ENCODE results near the gene ZBTB5.

ZBTB5 gene

DNA sequence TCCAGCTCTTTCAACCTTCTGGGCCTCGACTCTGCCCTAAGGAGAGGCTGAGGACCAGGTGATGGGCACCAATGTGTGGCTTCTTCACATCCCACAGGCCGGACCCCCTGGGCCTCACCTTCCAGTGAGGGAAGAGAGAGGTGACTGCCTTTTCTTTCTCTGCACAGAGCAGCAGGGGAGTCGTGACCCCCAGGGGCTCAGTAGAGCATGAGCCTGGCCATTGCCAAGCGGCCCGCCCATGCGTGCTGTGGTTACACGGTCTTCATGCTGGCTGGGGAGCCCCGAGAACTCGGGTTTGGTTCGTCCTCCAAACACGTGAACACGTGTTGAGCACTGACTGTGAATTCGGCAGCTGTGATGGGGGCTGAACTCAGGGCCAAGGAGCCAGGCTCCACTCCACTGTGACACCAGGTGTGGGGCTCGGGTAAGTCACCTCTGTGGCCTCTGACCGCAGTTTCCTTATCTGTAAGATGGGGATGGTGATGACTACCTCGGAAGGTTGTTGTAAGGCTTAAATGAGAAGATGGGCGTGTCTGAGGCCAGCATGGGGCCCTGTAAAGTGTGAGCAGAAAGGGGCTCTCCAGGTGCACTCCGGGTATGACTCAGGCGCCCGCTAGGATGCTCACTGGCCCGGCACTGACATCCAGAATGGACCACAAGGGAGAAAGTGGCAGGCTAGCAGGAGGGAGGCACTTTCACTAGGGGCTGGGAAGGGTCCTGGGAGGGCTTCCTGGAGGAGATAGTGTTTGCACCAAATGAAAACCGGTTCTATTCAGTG is 56.1 kb downstream of the ZBTB5 start:
- no peak overlapping the region for H3K4me3 ChIP-seq (ENCODE audit: insufficient read length, low read depth)
- no peak for DNase-seq (ENCODE audit: low read depth, low spot score)
- H3K9ac ChIP-seq (ENCODE audit: insufficient read length, low read depth): no peak overlapping the region
- H3K27me3 ChIP-seq (ENCODE audit: insufficient read depth, insufficient read length): no peaks in the 10 kb centered on the region
- TF ChIP-seq ZNF274 (IDR thresholded peaks at IDR 0.05; ENCODE audit: low read depth, low read length) (no peak), SUZ12 (IDR thresholded peaks at IDR 0.05; ENCODE audit: extremely low read depth, insufficient read depth, insufficient read length) (no peak), YY1 (IDR thresholded peaks at IDR 0.05; ENCODE audit: insufficient read depth, insufficient read length) (no peak)
- H3K9me3 ChIP-seq (ENCODE audit: insufficient read depth, low read length): no peaks in the 10 kb centered on the region
- peaks cover 13% of the 10 kb centered on the region for H3K4me1 ChIP-seq (ENCODE audit: insufficient read depth, insufficient read length)
- no peaks in the 10 kb centered on the region for H3K36me3 ChIP-seq (ENCODE audit: insufficient read depth, insufficient read length, low read length)

DNA sequence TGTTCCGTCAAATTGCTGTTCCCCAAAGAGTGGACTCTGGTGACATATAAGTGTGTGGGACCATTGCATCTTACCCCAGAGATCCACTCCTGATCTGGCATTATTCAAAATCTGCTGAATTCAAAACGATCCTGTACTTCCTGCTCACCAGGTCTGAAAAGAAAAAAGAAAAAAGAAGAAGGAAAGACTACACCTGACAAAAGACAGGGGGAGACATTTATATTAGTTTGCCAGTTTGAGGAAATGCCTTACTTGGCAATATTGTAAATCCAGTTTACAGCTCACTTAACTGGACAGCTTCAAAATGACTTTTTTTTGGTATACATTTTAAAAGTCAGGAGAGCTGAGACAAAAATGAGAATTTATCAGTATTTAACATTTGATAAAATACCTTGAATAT is 57.8 kb downstream of the ZBTB5 start:
- DNase-seq (ENCODE audit: low read depth, low spot score): no peak
- Histone ChIP-seq H3K9me3 (ENCODE audit: insufficient read depth, low read length) (no peaks in the 10 kb centered on the region), H3K27me3 (ENCODE audit: insufficient read depth, insufficient read length) (no peaks in the 10 kb centered on the region), H3K9ac (ENCODE audit: insufficient read length, low read depth) (no peak overlapping the region), H3K4me3 (ENCODE audit: insufficient read length, low read depth) (no peak overlapping the region), H3K4me1 (ENCODE audit: insufficient read depth, insufficient read length) (peaks cover 9% of the 10 kb centered on the region), H3K36me3 (ENCODE audit: insufficient read depth, insufficient read length, low read length) (no peaks in the 10 kb centered on the region)
- TF ChIP-seq YY1 (IDR thresholded peaks at IDR 0.05; ENCODE audit: insufficient read depth, insufficient read length) (no peak), SUZ12 (IDR thresholded peaks at IDR 0.05; ENCODE audit: extremely low read depth, insufficient read depth, insufficient read length) (no peak), ZNF274 (IDR thresholded peaks at IDR 0.05; ENCODE audit: low read depth, low read length) (no peak)

DNA sequence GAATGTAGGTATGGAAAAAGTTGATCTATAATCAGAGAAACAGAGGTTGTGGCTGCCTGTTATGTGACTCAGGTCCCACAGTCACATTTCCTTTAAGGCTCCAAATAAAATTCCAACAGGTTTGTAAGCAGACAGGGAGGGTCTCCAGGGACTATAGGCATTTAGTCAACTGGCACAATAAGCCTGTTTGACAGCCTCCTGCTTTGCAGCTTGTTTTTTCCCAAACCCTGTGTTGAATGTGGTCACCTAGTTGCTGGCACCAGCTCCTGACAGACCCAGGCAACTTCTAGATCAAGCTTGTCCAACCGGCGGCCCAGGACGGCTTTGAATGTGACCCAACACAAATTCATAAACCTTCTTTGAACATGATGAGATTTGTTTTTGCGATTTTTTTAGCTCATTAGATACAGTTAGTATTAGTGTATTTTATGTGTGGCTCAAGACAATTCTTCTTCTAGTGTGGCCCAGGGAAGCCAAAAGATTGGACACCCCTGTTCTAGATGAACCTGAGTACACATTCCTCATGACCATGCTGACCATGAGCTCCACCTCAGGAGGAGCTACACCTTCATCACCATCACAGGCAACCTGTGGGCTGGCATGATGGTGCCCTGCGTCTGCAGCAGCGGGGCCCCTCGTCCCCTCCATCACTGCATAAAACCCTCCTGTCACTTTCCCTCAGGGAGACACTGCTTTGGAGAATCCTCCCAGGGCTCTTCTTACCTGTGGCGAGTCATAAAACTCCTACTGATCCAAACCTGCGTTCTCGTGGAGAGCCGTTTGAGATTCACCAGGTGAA is 58.4 kb downstream of the ZBTB5 start:
- H3K4me1 ChIP-seq (ENCODE audit: insufficient read depth, insufficient read length): peaks cover 7% of the 10 kb centered on the region
- no peak for DNase-seq (ENCODE audit: low read depth, low spot score)
- H3K36me3 ChIP-seq (ENCODE audit: insufficient read depth, insufficient read length, low read length): no peaks in the 10 kb centered on the region
- H3K9me3 ChIP-seq (ENCODE audit: insufficient read depth, low read length): no peaks in the 10 kb centered on the region
- no peak overlapping the region for H3K9ac ChIP-seq (ENCODE audit: insufficient read length, low read depth)
- H3K27me3 ChIP-seq (ENCODE audit: insufficient read depth, insufficient read length): no peaks in the 10 kb centered on the region
- H3K4me3 ChIP-seq (ENCODE audit: insufficient read length, low read depth): no peak overlapping the region
- TF ChIP-seq ZNF274 (IDR thresholded peaks at IDR 0.05; ENCODE audit: low read depth, low read length) (no peak), YY1 (IDR thresholded peaks at IDR 0.05; ENCODE audit: insufficient read depth, insufficient read length) (no peak), SUZ12 (IDR thresholded peaks at IDR 0.05; ENCODE audit: extremely low read depth, insufficient read depth, insufficient read length) (no peak)

DNA sequence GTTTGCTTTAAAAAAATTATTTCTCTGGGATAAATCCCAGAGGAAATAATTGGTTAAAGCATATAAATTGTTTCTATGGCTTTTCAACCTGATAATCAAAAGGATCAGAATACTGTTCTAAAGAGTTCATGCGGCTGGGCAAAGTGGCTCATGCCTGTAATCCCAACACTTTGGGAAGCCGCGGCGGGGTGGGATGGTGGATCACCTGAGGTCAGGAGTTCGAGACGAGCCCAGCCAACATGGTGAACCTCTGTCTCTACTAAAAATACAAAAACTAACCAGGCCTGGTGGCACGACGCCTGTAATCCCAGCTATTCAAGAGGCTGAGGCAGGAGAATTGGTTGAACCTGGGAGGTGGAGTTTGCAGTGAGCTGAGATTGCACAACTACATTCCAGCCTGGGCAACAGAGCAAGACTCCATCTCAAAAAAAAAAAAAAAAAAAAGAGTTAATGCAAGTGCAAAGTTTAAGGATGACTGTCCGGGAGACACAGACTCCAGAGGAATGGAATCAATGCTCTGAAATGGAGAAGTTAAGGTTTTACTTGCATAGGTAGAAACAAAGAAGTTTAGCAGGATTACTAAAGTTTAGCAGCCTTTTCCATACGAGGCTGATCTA is 59.4 kb downstream of the ZBTB5 start:
- Histone ChIP-seq H3K4me1 (ENCODE audit: insufficient read depth, insufficient read length) (no peaks in the 10 kb centered on the region), H3K27me3 (ENCODE audit: insufficient read depth, insufficient read length) (no peaks in the 10 kb centered on the region), H3K9ac (ENCODE audit: insufficient read length, low read depth) (no peak overlapping the region), H3K36me3 (ENCODE audit: insufficient read depth, insufficient read length, low read length) (no peaks in the 10 kb centered on the region), H3K9me3 (ENCODE audit: insufficient read depth, low read length) (no peaks in the 10 kb centered on the region), H3K4me3 (ENCODE audit: insufficient read length, low read depth) (no peak overlapping the region)
- TF ChIP-seq ZNF274 (IDR thresholded peaks at IDR 0.05; ENCODE audit: low read depth, low read length) (no peak), YY1 (IDR thresholded peaks at IDR 0.05; ENCODE audit: insufficient read depth, insufficient read length) (no peak), SUZ12 (IDR thresholded peaks at IDR 0.05; ENCODE audit: extremely low read depth, insufficient read depth, insufficient read length) (no peak)
- DNase-seq (ENCODE audit: low read depth, low spot score): no peak

DNA sequence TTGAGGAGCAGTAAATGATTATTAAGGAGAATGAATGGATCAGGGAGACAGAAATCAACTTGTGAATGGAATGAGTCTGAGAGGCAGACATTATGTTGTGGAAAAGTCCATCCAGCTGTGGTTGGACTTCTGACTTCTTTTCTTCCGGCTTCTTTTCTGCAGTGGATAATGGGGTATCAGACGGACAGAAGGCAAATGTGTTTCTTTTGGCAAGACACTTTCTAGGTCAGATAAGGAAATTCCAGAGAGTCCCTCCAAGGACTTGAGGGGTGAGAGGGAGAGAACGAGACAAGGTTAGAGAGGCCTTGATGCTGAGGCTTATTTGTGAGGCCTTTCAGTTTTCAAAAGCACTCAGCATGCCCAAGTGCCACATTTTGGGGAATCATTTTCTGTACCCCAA is 59.9 kb downstream of the ZBTB5 start:
- TF ChIP-seq YY1 (IDR thresholded peaks at IDR 0.05; ENCODE audit: insufficient read depth, insufficient read length): no peak
- TF ChIP-seq SUZ12 (IDR thresholded peaks at IDR 0.05; ENCODE audit: extremely low read depth, insufficient read depth, insufficient read length): no peak
- no peak for TF ChIP-seq ZNF274 (IDR thresholded peaks at IDR 0.05; ENCODE audit: low read depth, low read length)
- H3K9me3 ChIP-seq (ENCODE audit: insufficient read depth, low read length): no peaks in the 10 kb centered on the region
- H3K4me3 ChIP-seq (ENCODE audit: insufficient read length, low read depth): no peak overlapping the region
- H3K9ac ChIP-seq (ENCODE audit: insufficient read length, low read depth): no peak overlapping the region
- H3K4me1 ChIP-seq (ENCODE audit: insufficient read depth, insufficient read length): no peaks in the 10 kb centered on the region
- no peaks in the 10 kb centered on the region for H3K36me3 ChIP-seq (ENCODE audit: insufficient read depth, insufficient read length, low read length)
- DNase-seq (ENCODE audit: low read depth, low spot score): no peak
- no peaks in the 10 kb centered on the region for H3K27me3 ChIP-seq (ENCODE audit: insufficient read depth, insufficient read length)

DNA sequence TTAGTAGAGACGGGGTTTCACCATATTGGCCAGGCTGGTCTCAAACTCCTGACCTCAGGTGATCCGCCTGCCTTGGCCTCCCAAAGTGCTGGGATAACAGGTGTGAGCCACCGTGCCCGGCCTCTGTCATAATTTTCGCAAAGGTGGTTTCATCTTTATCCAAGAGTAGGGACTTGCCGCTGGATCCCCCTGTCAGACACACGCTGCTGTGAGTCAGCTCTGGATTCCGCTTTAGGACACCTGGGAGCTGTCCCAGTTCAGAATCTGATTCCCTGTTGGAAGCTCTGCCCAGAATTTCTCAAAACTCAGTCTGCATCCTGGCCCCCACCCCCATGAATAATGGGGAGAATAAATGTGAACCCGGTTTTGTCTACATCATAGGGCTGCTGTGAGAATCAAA is 60.7 kb downstream of the ZBTB5 start:
- Histone ChIP-seq H3K9me3 (ENCODE audit: insufficient read depth, low read length) (no peaks in the 10 kb centered on the region), H3K4me3 (ENCODE audit: insufficient read length, low read depth) (no peak overlapping the region), H3K4me1 (ENCODE audit: insufficient read depth, insufficient read length) (no peaks in the 10 kb centered on the region), H3K36me3 (ENCODE audit: insufficient read depth, insufficient read length, low read length) (no peaks in the 10 kb centered on the region), H3K27me3 (ENCODE audit: insufficient read depth, insufficient read length) (no peaks in the 10 kb centered on the region), H3K9ac (ENCODE audit: insufficient read length, low read depth) (no peak overlapping the region)
- TF ChIP-seq ZNF274 (IDR thresholded peaks at IDR 0.05; ENCODE audit: low read depth, low read length) (no peak), YY1 (IDR thresholded peaks at IDR 0.05; ENCODE audit: insufficient read depth, insufficient read length) (no peak), SUZ12 (IDR thresholded peaks at IDR 0.05; ENCODE audit: extremely low read depth, insufficient read depth, insufficient read length) (no peak)
- DNase-seq (ENCODE audit: low read depth, low spot score): no peak

DNA sequence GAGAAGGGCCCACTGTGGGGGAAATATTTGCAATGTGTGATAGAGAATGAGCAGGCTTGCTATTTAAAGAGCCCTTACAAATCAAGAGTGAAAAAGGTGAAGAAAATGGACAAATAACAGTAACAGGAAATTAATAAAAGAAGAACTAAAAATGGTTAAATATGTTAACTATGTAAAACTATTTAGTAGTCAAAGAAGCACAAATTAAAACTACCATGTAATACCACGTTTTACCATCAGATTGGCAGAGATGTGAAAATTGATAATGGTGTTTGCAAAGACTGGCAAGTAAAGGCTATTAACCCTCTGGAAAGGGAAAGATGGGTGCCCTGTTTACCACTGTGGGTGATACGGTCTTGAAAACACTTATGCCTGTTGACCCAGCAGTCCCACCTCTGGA is 65.9 kb downstream of the ZBTB5 start:
- TF ChIP-seq ZNF274 (IDR thresholded peaks at IDR 0.05; ENCODE audit: low read depth, low read length) (no peak), SUZ12 (IDR thresholded peaks at IDR 0.05; ENCODE audit: extremely low read depth, insufficient read depth, insufficient read length) (no peak), YY1 (IDR thresholded peaks at IDR 0.05; ENCODE audit: insufficient read depth, insufficient read length) (no peak)
- Histone ChIP-seq H3K27me3 (ENCODE audit: insufficient read depth, insufficient read length) (no peaks in the 10 kb centered on the region), H3K9ac (ENCODE audit: insufficient read length, low read depth) (no peak overlapping the region), H3K4me1 (ENCODE audit: insufficient read depth, insufficient read length) (no peaks in the 10 kb centered on the region), H3K36me3 (ENCODE audit: insufficient read depth, insufficient read length, low read length) (no peaks in the 10 kb centered on the region), H3K9me3 (ENCODE audit: insufficient read depth, low read length) (peaks cover 6% of the 10 kb centered on the region; the same call in 1 of the 2 replicates), H3K4me3 (ENCODE audit: insufficient read length, low read depth) (no peak overlapping the region)
- DNase-seq (ENCODE audit: low read depth, low spot score): no peak
